GM19351 (cell line): ENCODE data around the gene TMEM30B.
"Not testable (repeated sequence)": the region's sequence is repeated elsewhere in the genome, so short reads cannot be mapped to it uniquely, and the experiment has no call there.

Source experiments
- ATAC-seq: cut with Tn5 transposase; IDR thresholded peaks from one replicate; pipeline ENCODE4 v1.9.1; 2021; ENCODE audit warnings: mild to moderate bottlenecking, moderate library complexity; ENCODE audit not compliant: unreplicated experiment

TMEM30B gene

GRCh38 chr14:61266891-61267740 is 14.0 kb downstream of the TMEM30B start:
- ATAC-seq: no peak

- no peak for ATAC-seq
Measured at GRCh38 chr14:61266436-61266835, 14.7 kb downstream of the TMEM30B start.

GRCh38 chr14:61264651-61265050 is 16.5 kb downstream of the TMEM30B start:
- no peak for ATAC-seq

- no peak for ATAC-seq
Measured at GRCh38 chr14:61264010-61264571, 17.0 kb downstream of the TMEM30B start.

GRCh38 chr14:61262082-61262481 is 19.1 kb downstream of the TMEM30B start:
- no peak for ATAC-seq

GRCh38 chr14:61260939-61261776 is 20.0 kb downstream of the TMEM30B start:
- ATAC-seq: no peak

GRCh38 chr14:61258985-61259384 is 22.2 kb downstream of the TMEM30B start:
- ATAC-seq: no peak

- ATAC-seq: no peak
Measured at GRCh38 chr14:61257469-61258057, 23.6 kb downstream of the TMEM30B start.

GRCh38 chr14:61256826-61257468 is 24.2 kb downstream of the TMEM30B start:
- no peak for ATAC-seq

GRCh38 chr14:61255968-61256367 is 25.2 kb downstream of the TMEM30B start:
- no peak for ATAC-seq

GRCh38 chr14:61254808-61255526 is 26.2 kb downstream of the TMEM30B start:
- no peak for ATAC-seq

- ATAC-seq: no peak
Measured at GRCh38 chr14:61253064-61253738, 27.9 kb downstream of the TMEM30B start.

- ATAC-seq: peak; percentile 98
Measured at GRCh38 chr14:61252369-61253063, 28.6 kb downstream of the TMEM30B start.

GRCh38 chr14:61250063-61250462 is 31.1 kb downstream of the TMEM30B start:
- ATAC-seq: no peak

- ATAC-seq: no peak
Measured at GRCh38 chr14:61247935-61248334, 33.2 kb downstream of the TMEM30B start.

- no peak for ATAC-seq
Measured at GRCh38 chr14:61246721-61247120, 34.4 kb downstream of the TMEM30B start.

GRCh38 chr14:61244009-61244408 is 37.1 kb downstream of the TMEM30B start:
- ATAC-seq: no peak

- no peak for ATAC-seq
Measured at GRCh38 chr14:61240206-61240605, 40.9 kb downstream of the TMEM30B start.

GRCh38 chr14:61239285-61239684 is 41.9 kb downstream of the TMEM30B start:
- ATAC-seq: not testable (repeated sequence)
